ENCODE measurements around the gene RGS9BP. TPM values are rescaled to one million over a fixed set of nuclear protein-coding genes. Genes with fewer than 3 reads are reported as not detected.

RGS9BP gene
- total RNA-seq, 1 donor from 2014 or later = 8.6 TPM

DNA sequence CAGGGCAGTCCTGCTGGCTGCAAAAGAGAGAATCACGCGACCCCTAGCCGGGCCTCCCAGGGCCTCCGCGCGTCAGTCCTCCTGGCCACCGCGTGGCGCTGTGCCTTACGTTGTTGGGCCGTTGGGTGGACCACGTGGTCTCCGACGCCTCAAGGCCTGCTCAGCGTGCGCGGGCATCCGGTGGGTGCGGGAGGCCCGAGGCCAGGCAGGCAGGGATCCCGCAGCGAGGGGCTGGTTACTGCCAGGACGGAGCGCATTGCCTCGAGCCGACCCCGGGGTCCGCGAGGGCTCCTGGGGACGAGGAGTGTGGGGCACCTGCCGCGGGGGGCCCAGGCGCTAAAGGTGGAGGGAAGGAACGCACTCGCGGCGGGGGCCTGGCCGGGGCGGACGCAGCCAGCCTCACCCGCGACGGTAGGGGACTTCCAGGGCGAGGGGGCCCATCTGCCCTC lies 44.0 kb downstream of the RGS9BP start, which contains the start of gene TDRD12:
Gene TDRD12 (plus strand): TSS at position 157 of the 449 bp plus-strand sequence. CDS start 306 bp downstream, outside the sequence.
- H3K27me3 ChIP-seq (ENCODE audit: low read depth) = no peaks in the 10 kb centered on the region
- TF ChIP-seq, protein P1, sequence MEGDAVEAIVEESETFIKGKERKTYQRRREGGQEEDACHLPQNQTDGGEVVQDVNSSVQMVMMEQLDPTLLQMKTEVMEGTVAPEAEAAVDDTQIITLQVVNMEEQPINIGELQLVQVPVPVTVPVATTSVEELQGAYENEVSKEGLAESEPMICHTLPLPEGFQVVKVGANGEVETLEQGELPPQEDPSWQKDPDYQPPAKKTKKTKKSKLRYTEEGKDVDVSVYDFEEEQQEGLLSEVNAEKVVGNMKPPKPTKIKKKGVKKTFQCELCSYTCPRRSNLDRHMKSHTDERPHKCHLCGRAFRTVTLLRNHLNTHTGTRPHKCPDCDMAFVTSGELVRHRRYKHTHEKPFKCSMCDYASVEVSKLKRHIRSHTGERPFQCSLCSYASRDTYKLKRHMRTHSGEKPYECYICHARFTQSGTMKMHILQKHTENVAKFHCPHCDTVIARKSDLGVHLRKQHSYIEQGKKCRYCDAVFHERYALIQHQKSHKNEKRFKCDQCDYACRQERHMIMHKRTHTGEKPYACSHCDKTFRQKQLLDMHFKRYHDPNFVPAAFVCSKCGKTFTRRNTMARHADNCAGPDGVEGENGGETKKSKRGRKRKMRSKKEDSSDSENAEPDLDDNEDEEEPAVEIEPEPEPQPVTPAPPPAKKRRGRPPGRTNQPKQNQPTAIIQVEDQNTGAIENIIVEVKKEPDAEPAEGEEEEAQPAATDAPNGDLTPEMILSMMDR (IDR thresholded peaks at IDR 0.05; ENCODE audit: borderline replicate concordance) = no peak
- no peak within 1 kb of the TSS for H3K4me3 ChIP-seq
- no peaks in the 10 kb centered on the region for H3K9me3 ChIP-seq (replicated peaks)
- peaks cover 9% of the 10 kb centered on the region for H3K36me3 ChIP-seq
- no peak for DNase-seq
- intact Hi-C loops (cut with micrococcal nuclease) = no loop called here
- H3K4me1 ChIP-seq = no peaks in the 10 kb centered on the region
- H3K27ac ChIP-seq (replicated peaks) = no peak within 1 kb of the TSS

DNA sequence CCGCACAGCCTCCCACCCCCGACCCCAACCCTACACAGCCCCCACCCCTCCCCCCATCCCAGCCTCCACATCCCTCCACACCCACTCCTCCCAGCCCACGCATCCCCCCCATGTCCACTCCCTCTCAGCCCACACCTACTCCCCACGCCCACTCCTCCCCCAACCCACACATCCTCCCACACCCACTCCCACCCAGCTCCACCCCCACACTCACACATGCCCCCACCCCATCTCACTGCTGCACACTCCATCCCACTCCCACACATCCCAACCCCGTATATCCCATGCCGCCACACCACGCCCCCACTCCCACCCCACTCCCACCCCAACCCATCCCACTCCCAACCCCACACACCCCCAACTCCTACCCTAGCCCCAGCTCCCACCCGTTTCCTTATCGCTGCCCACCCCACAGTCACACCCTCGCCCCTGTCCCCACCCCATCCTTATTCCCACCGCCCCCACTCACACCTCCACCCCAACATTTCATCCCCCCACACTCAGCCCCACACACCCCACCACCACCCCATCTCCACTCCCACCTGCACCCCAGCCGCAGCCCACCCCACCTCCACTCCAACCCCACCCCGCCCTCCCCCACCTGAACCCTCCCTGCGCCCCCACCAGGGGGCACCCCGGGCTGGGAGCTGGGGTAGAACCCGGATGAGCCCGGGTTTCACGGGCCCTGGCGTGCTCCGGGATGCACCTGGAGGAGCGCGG lies 44.7 kb downstream of the RGS9BP start:
- Histone ChIP-seq H3K27ac (replicated peaks) (no peak overlapping the region), H3K4me1 (no peaks in the 10 kb centered on the region), H3K27me3 (ENCODE audit: low read depth) (no peaks in the 10 kb centered on the region), H3K36me3 (peaks cover 1% of the 10 kb centered on the region), H3K9me3 (replicated peaks) (peaks cover 1% of the 10 kb centered on the region), H3K4me3 (no peak overlapping the region)
- intact Hi-C loops (cut with micrococcal nuclease) = no loop called here
- TF ChIP-seq, protein P1 (IDR thresholded peaks at IDR 0.05; ENCODE audit: borderline replicate concordance) = no peak
- DNase-seq = no peak

DNA sequence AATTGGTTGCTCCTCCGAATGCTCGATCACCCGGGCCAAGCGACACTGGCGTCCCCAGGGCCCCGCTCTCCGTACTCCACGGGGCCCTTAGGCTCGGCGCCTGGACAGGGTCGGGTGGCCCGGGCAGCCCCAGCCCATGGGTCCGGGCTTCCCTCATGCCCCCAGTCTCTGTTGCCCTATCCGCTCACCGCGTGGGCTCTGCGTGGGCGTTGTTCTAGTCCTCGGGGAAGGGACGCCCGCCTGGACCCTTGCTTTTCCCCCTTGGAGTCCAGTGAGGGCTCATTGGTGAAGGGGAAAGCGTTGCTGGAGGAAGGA lies 45.2 kb downstream of the RGS9BP start:
- Histone ChIP-seq H3K27me3 (ENCODE audit: low read depth) (no peaks in the 10 kb centered on the region), H3K4me3 (no peak overlapping the region), H3K36me3 (no peaks in the 10 kb centered on the region), H3K27ac (replicated peaks) (no peak overlapping the region), H3K9me3 (replicated peaks) (peaks cover 6% of the 10 kb centered on the region), H3K4me1 (no peaks in the 10 kb centered on the region)
- intact Hi-C loops (cut with micrococcal nuclease) = no loop called here
- DNase-seq = no peak
- TF ChIP-seq, protein P1 (IDR thresholded peaks at IDR 0.05; ENCODE audit: borderline replicate concordance) = no peak

Other genes with a start within 250 kb of the RGS9BP start
- gene PDCD5, start 94.7 kb upstream of the RGS9BP start, total RNA-seq = 110 TPM
- 18.0 TPM for gene ANKRD27, start 668 bp upstream of the RGS9BP start, total RNA-seq
- 22.7 TPM for gene NUDT19, start 16.0 kb downstream of the RGS9BP start, total RNA-seq
- gene TDRD12, start 43.9 kb downstream of the RGS9BP start, total RNA-seq = not detected
- not detected for gene SLC7A9, start 193.9 kb downstream of the RGS9BP start, total RNA-seq

All from left ventricle myocardium inferior (tissue), 1 donor.